Measurements from ENCODE around the gene GPATCH1. TPM values are rescaled to one million over a fixed set of nuclear protein-coding genes. Genes with fewer than 3 reads are reported as not detected.

The GPATCH1 gene
- total and polyA plus RNA-seq, 2 of the 8 experiments (the other 6 are each of a cell fraction or from before 2014, with no cell fraction given): 4.3 to 8.2 TPM

DNA sequence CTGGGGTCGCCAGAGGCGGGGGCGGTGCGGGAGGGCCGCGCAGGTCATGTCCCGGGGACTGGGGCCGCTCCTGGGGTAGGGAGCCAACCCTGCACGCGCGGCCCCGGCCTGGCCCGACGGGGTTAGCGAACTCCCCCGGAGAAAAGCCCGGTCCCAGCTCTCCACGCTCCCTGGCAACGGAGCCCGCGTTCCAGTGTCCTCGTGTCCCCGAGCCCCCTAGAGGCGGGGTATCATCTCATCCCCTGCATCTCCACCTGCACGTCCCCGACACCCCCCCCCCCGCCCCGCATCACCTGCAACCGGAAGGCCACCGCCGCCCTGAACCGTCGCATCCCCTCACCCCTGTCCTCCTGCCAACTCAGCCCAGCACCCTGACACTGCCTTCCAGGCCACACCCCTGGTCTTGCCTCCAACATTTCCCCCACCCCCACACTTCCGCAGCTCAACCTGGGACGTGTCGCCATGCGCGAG lies 53.6 kb downstream of the GPATCH1 start:
- H2BK12ac ChIP-seq (ENCODE audit: low read depth, low read length): no peak overlapping the region

More for the DNA sequence above, 53.6 kb downstream of the GPATCH1 start:
- H3K14ac ChIP-seq (ENCODE audit: insufficient read length): no peak overlapping the region
- ChIA-PET POLR2A (ENCODE audit: partially characterized antibody) (interaction anchor here (0.6 kb wide), 1 partner anchor 33 kb away, joined by 3 read pairs; no protein-coding TSS in a partner anchor), CTCF (ENCODE audit: partially characterized antibody) (interaction anchor here (0.9 to 2.4 kb wide), 4 partner anchors 10 to 46 kb away, joined by 3 to 8 read pairs (median 6); no protein-coding TSS in a partner anchor)
- H3K4me1 ChIP-seq (replicated peaks in 1 of 4; ENCODE audit: control insufficient read depth in 3 of 4, insufficient read depth in 4 of 4, low read length in 3 of 4): peaks cover 0 to 6% (median 0%) of the 10 kb centered on the region in 4 experiments; a peak in 1 of 7 replicates
- H4K8ac ChIP-seq (ENCODE audit: extremely low read depth, insufficient read depth, low read length): 0 out of 2 replicates have a peak overlapping the region, but pooled peaks have one; percentile 21
- no peak overlapping the region for H4K91ac ChIP-seq (replicated peaks; ENCODE audit: insufficient read length, low read length)
- no peaks in the 10 kb centered on the region for H3K79me2 ChIP-seq (ENCODE audit: control insufficient read depth in 1 of 2, insufficient read depth in 2 of 2, low read length in 2 of 2)
- no peaks in the 10 kb centered on the region for H3K79me1 ChIP-seq (ENCODE audit: low read depth, low read length)
- H4K20me1 ChIP-seq (replicated peaks in 1 of 2; ENCODE audit: control insufficient read depth in 1 of 2, insufficient read depth in 2 of 2, low read length in 2 of 2): no peaks in the 10 kb centered on the region
- no peak overlapping the region for H3K9ac ChIP-seq (replicated peaks in 1 of 4; ENCODE audit: extremely low read depth in 1 of 4, low read depth in 3 of 4, low read length in 3 of 4)
- H3K18ac ChIP-seq (ENCODE audit: extremely low read depth, low read length): no peak overlapping the region; the same call in 1 of the 2 replicates
- DNase-seq (ENCODE audit: low read depth in 1 of 2, low spot score in 2 of 2): peak in 1 of 2 experiments; percentile 56
- no peak overlapping the region for H2AFZ ChIP-seq (ENCODE audit: low read length)
- H4K5ac ChIP-seq (ENCODE audit: insufficient read length, low read depth, low read length): no peak overlapping the region
- no peak overlapping the region for H2BK5ac ChIP-seq (ENCODE audit: low read depth, low read length)
- peak overlapping the region in 2 of 4 experiments; percentile 2 to 48; a peak in 4 of 8 replicates for H3K4me3 ChIP-seq (ENCODE audit: extremely low read depth in 1 of 4, insufficient read depth in 2 of 4, low read depth in 3 of 4, low read length in 4 of 4)
- H2BK15ac ChIP-seq (ENCODE audit: low read length): no peak overlapping the region
- TF ChIP-seq GABPA (IDR thresholded peaks at IDR 0.05; ENCODE audit: borderline replicate concordance, insufficient read depth, low read length) (no peak), CREB1 (IDR thresholded peaks at IDR 0.05) (0 out of 2 replicates have a peak, but pooled peaks have one; percentile 31), BACH1 (IDR thresholded peaks at IDR 0.05; ENCODE audit: low read length) (peak; percentile 39; the same call in 1 of the 2 replicates), KDM5A (IDR thresholded peaks at IDR 0.05; ENCODE audit: low read length) (no peak), EP300 (IDR thresholded peaks at IDR 0.05; ENCODE audit: borderline replicate concordance in 1 of 2, low read depth in 2 of 2, low read length in 2 of 2) (no peak)
- TF ChIP-seq, protein P1, sequence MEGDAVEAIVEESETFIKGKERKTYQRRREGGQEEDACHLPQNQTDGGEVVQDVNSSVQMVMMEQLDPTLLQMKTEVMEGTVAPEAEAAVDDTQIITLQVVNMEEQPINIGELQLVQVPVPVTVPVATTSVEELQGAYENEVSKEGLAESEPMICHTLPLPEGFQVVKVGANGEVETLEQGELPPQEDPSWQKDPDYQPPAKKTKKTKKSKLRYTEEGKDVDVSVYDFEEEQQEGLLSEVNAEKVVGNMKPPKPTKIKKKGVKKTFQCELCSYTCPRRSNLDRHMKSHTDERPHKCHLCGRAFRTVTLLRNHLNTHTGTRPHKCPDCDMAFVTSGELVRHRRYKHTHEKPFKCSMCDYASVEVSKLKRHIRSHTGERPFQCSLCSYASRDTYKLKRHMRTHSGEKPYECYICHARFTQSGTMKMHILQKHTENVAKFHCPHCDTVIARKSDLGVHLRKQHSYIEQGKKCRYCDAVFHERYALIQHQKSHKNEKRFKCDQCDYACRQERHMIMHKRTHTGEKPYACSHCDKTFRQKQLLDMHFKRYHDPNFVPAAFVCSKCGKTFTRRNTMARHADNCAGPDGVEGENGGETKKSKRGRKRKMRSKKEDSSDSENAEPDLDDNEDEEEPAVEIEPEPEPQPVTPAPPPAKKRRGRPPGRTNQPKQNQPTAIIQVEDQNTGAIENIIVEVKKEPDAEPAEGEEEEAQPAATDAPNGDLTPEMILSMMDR (IDR thresholded peaks at IDR 0.05; ENCODE audit: control extremely low read depth in 1 of 3, insufficient read depth in 1 of 3, low read depth in 1 of 3, low read length in 3 of 3): peak in 2 of 3 experiments; percentile 12; a peak in 2 of 4 replicates
- no peak overlapping the region for H3K56ac ChIP-seq (replicated peaks; ENCODE audit: insufficient read length, low read depth, low read length)
- FAIRE-seq: no peak
- H3K23me2 ChIP-seq (ENCODE audit: low read depth, low read length): no peaks in the 10 kb centered on the region
- H3K27ac ChIP-seq (ENCODE audit: low read depth, low read length): no peak overlapping the region
- no peak overlapping the region for H3K4ac ChIP-seq (replicated peaks; ENCODE audit: insufficient read length, low read depth, low read length)
- no peaks in the 10 kb centered on the region for H3K36me3 ChIP-seq (ENCODE audit: control insufficient read depth in 2 of 4, insufficient read depth in 4 of 4, low read length in 3 of 4)
- no peak overlapping the region for H3K23ac ChIP-seq (ENCODE audit: insufficient read length)
- no peaks in the 10 kb centered on the region for H3K9me3 ChIP-seq (ENCODE audit: insufficient read depth in 2 of 2, low read depth in 1 of 2, low read length in 1 of 2)
- no peak overlapping the region for H2AK5ac ChIP-seq (ENCODE audit: low read depth, low read length)
- H3K4me2 ChIP-seq (ENCODE audit: insufficient read depth in 1 of 2, low read depth in 2 of 2, low read length in 2 of 2): peak overlapping the region; percentile 12 to 59; a peak in 3 of 4 replicates
- no peak overlapping the region for H2BK120ac ChIP-seq (replicated peaks; ENCODE audit: low read depth, low read length)
- H2BK20ac ChIP-seq (ENCODE audit: low read length): no peak overlapping the region
- WGBS, 2 experiments (ENCODE audit: extremely low coverage in 1 of 2, insufficient coverage in 1 of 2, insufficient read length in 1 of 2, insufficient replicate concordance in 2 of 2, low coverage in 1 of 2, low lambda C conversion rate in 2 of 2, missing lambda C conversion rate in 1 of 2): 25% methylated on average over 5 of the region's 38 CpGs; no CpG with 5 or more reads in 1 of the 2 experiments
- H3K27me3 ChIP-seq (replicated peaks in 1 of 4; ENCODE audit: control insufficient read depth in 3 of 4, extremely low read depth in 1 of 4, insufficient read depth in 3 of 4, low read length in 3 of 4): no peaks in the 10 kb centered on the region
